ENCODE results near the gene ARMH1.
A peak's percentile ranks its signal among the peaks of the same experiment; 100 is the strongest.
"Not testable (repeated sequence)": the region's sequence is repeated elsewhere in the genome, so short reads cannot be mapped to it uniquely, and the experiment has no call there.

Gene ARMH1

GRCh38 chr1:44724955-44725698 is 50.6 kb downstream of the ARMH1 start:
- TF ChIP-seq CTCF (IDR thresholded peaks at IDR 0.05): no peak
- no peak for DNase-seq
- H3K27me3 Mint-ChIP-seq (ENCODE audit: low read depth, poor library complexity): peaks cover 6% of the 10 kb centered on the region
- H3K9me3 Mint-ChIP-seq: no peaks in the 10 kb centered on the region
- H3K27ac Mint-ChIP-seq: peak overlapping the region; percentile 72
- peaks cover 37% of the 10 kb centered on the region for H3K4me1 Mint-ChIP-seq
- no peaks in the 10 kb centered on the region for H3K36me3 Mint-ChIP-seq (ENCODE audit: low read depth)
- H3K4me3 Mint-ChIP-seq: no peak overlapping the region

- H3K36me3 Mint-ChIP-seq (ENCODE audit: low read depth): no peaks in the 10 kb centered on the region
- H3K4me3 Mint-ChIP-seq: peak within 1 kb of the TSS; percentile 56
- TF ChIP-seq CTCF (IDR thresholded peaks at IDR 0.05): peak; percentile 82
- H3K9me3 Mint-ChIP-seq: no peaks in the 10 kb centered on the region
- H3K27me3 Mint-ChIP-seq (ENCODE audit: low read depth, poor library complexity): no peaks in the 10 kb centered on the region
- H3K27ac Mint-ChIP-seq: peak within 1 kb of the TSS; percentile 100
- DNase-seq: peak; percentile 94
- H3K4me1 Mint-ChIP-seq: peaks cover 28% of the 10 kb centered on the region
Observed at GRCh38 chr1:44730741-44731512, 56.4 kb downstream of the ARMH1 start, which contains the start of gene RNU5D-1. Gene RNU5D-1, minus strand, starts transcription at chr1:44731170.

- Mint-ChIP-seq H3K27ac (no peak overlapping the region), H3K36me3 (ENCODE audit: low read depth) (no peaks in the 10 kb centered on the region), H3K4me3 (no peak overlapping the region), H3K4me1 (peaks cover 28% of the 10 kb centered on the region), H3K9me3 (peaks cover 4% of the 10 kb centered on the region), H3K27me3 (ENCODE audit: low read depth, poor library complexity) (no peaks in the 10 kb centered on the region)
- no peak for TF ChIP-seq CTCF (IDR thresholded peaks at IDR 0.05)
- no peak for DNase-seq
Observed at GRCh38 chr1:44733365-44733764, 58.9 kb downstream of the ARMH1 start.

- no peak for TF ChIP-seq CTCF (IDR thresholded peaks at IDR 0.05)
- Mint-ChIP-seq H3K4me3 (no peak overlapping the region), H3K36me3 (ENCODE audit: low read depth) (no peaks in the 10 kb centered on the region), H3K27me3 (ENCODE audit: low read depth, poor library complexity) (no peaks in the 10 kb centered on the region), H3K27ac (no peak overlapping the region), H3K9me3 (peaks cover 6% of the 10 kb centered on the region), H3K4me1 (peaks cover 28% of the 10 kb centered on the region)
- no peak for DNase-seq
Observed at GRCh38 chr1:44733784-44734183, 59.3 kb downstream of the ARMH1 start.

GRCh38 chr1:44735992-44736391 is 61.5 kb downstream of the ARMH1 start:
- H3K4me3 Mint-ChIP-seq: no peak overlapping the region
- peaks cover 6% of the 10 kb centered on the region for H3K36me3 Mint-ChIP-seq (ENCODE audit: low read depth)
- DNase-seq: no peak
- TF ChIP-seq CTCF (IDR thresholded peaks at IDR 0.05): no peak
- no peak overlapping the region for H3K27ac Mint-ChIP-seq
- peaks cover 12% of the 10 kb centered on the region for H3K9me3 Mint-ChIP-seq
- no peaks in the 10 kb centered on the region for H3K27me3 Mint-ChIP-seq (ENCODE audit: low read depth, poor library complexity)
- H3K4me1 Mint-ChIP-seq: peaks cover 31% of the 10 kb centered on the region

GRCh38 chr1:44738953-44739306 is 64.4 kb downstream of the ARMH1 start:
- Mint-ChIP-seq H3K9me3 (peaks cover 12% of the 10 kb centered on the region), H3K36me3 (ENCODE audit: low read depth) (peaks cover 20% of the 10 kb centered on the region), H3K27ac (peak overlapping the region; percentile 85), H3K4me3 (peak overlapping the region; percentile 96), H3K4me1 (peaks cover 27% of the 10 kb centered on the region)
- not testable (repeated sequence) for H3K27me3 Mint-ChIP-seq (ENCODE audit: low read depth, poor library complexity); DNase-seq

Measured in nephron progenitor cell (in vitro differentiated cells).